ENCODE data around the gene OR4D2.
A peak's percentile ranks its signal among the peaks of the same experiment; 100 is the strongest.

OR4D2 gene

DNA sequence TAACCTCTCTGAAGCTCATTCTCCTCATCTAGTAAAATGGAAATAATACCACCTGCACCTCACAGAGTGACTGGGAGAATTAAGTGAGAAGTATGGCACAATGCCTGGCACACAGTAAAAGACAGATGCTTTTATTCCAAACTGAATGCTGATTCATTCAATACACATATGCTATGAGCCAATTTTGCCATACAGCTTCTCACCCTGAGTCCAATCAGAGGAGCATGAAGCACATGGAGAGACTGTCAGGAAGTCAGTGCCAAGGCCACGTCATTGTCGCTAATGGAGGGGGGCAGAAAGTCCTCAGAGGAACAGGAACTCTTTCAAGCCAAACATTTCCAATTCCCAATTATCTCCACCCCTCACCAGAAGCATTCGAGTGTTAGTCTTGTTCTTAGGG is 40.7 kb downstream of the OR4D2 start:
- DNase-seq, result no peak

DNA sequence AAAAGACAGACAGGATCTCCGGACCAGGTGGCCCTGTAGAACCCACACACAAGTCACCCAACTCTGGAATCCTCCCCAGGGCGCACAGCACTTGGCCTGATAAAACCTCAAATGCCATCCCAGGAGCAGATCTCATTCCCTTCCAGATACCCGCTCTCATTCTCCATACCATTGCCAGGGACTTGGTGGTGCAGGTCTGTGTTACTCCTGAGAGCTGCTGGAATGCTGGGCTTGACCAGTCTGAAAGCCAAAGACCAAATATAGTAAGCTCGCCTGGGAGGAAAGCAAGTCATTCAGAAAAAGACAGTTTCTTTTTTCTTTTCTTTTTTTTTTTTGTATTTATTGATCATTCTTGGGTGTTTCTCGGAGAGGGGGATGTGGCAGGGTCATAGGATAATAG is 41.6 kb downstream of the OR4D2 start:
- DNase-seq, result no peak

DNA sequence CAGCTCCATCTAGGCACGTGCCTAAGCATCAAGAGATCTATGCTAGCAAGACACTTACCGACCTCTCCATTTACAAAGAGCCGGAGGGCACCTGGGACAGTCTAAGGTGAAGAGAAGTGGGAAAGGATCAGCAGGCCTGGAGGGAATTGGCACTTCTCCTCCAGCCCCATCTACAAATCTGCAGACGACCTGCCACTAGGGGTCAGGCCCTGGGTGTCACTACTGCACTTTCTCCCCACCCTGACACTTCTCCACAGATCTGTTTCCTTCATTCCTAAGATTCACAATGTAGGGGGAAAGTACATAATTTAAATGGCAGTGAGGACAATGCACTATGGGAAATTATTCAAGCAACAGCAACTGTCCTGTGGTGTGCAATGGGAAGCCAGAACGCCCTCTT is 44.1 kb downstream of the OR4D2 start:
- no peak for DNase-seq

GRCh38 chr17:58215685-58216084 is 48.9 kb downstream of the OR4D2 start:
- DNase-seq, result no peak

- DNase-seq, result no peak
Measured at GRCh38 chr17:58217766-58218165, 51.0 kb downstream of the OR4D2 start.

DNA sequence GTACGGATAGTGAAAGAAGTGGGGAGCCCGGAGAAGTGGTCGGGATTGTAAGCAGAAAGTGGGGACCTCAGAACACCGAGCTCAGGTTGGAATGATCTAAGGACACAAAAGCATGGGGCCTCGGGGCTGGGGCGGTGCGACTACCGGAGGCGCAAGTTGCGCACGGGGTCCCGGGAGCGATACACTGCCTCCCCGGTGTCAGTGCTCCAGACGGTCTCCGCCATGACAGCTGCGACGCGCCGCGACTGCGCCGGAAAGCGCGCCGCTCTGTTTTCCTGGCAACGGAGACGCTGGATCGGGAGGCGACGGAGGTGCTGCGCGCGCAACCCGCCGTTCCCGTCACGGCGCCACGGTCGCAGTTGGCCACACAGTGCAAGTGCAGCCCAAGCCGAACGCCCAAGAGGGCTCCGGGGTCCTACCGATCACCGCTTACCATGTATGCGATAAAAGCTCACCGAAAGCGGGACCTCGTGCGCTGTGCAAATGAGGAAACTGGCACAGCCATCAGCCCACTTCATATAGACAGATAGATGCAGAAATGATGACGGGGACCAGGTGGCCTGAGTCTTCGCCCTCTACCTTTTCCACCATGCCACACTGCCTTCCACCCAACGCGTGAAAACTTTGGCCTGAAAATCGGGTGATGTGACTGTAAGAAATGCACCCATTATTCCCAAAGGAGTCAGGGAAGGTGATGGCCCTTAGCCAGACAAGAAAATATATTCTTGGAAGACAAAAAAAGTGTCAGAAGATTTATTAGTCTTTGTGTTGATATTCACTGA is 52.4 kb downstream of the OR4D2 start, which contains the start of gene MKS1:
Gene MKS1 (minus strand): TSS at position 249 of the 782 bp plus-strand sequence. CDS start 25 bp downstream, at position 224.
- peak; percentile 48 to 98 (median 90) for DNase-seq

DNA sequence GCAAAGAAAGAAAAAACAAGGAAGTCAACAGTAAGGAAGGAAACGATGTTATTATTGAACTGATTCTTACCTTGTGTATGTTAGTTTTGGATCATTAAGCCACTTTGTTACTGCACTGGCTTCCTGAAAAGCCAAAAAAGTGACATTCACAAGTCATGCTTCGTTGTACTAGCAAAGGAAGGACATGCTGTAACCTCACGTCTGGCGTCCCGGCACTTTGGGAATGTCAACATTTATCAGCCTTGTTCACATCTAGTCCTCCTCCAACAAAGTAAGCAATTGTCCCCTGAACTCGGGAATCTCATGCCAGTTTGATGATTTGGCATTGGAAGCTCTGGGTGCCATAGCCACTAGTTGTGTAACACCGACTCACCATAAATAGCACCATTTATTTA is 53.0 kb downstream of the OR4D2 start:
- peak in 1 of 51 donors; percentile 1 for DNase-seq

Data from hypothalamus (tissue), 51 donors.